ENCODE results near the gene TTC13. TPM values are rescaled to one million over a fixed set of nuclear protein-coding genes. Genes with fewer than 3 reads are reported as not detected.

Gene TTC13
- total RNA-seq, 1 experiment from 2014 or later, result 20.2 TPM

- TF ChIP-seq EZH2 (IDR thresholded peaks at IDR 0.05; ENCODE audit: low read length, unreplicated experiment), result no peak
- no peak for TF ChIP-seq CTCF (conservative IDR thresholded peaks at IDR 0.05; ENCODE audit: low read depth, low read length)
- TF ChIP-seq EZH2phosphoT487 (IDR thresholded peaks at IDR 0.05; ENCODE audit: borderline replicate concordance, low read length), result no peak
- BruUV-seq (replicated peaks), result no TSS peak
These were observed 52.5 kb downstream of the TTC13 start for GRCh38 chr1:230926182-230926581.

GRCh38 chr1:230925608-230926007 lies 53.1 kb downstream of the TTC13 start:
- H3F3A ChIP-seq (ENCODE audit: low read length, unreplicated experiment), result no peaks in the 10 kb centered on the region
- H3K27me3 ChIP-seq (ENCODE audit: low read length), result no peaks in the 10 kb centered on the region
- H3K79me2 ChIP-seq (ENCODE audit: low read length), result no peaks in the 10 kb centered on the region
- no peaks in the 10 kb centered on the region for H4K20me1 ChIP-seq (ENCODE audit: low read length)
- no peak overlapping the region for H3K4me3 ChIP-seq (ENCODE audit: low read length)
- no peak overlapping the region for H3K4me2 ChIP-seq (ENCODE audit: low read length)
- BruUV-seq (replicated peaks), result no TSS peak
- no peak for ATAC-seq
- H3K36me3 ChIP-seq (ENCODE audit: low read depth, low read length), result peaks cover 28% of the 10 kb centered on the region
- H3K9me3 ChIP-seq (ENCODE audit: low read length), result 0 out of 2 replicates have a peak, but pooled peaks cover 6% of the 10 kb centered on the region
- TF ChIP-seq EZH2phosphoT487 (IDR thresholded peaks at IDR 0.05; ENCODE audit: borderline replicate concordance, low read length), result no peak
- no peak overlapping the region for H3K9ac ChIP-seq (ENCODE audit: low read length)
- intact Hi-C loops (cut with micrococcal nuclease), result no loop called here
- no peak for DNase-seq
- CTCF ChIA-PET, result no interaction called here
- no peak overlapping the region for H2AFZ ChIP-seq (ENCODE audit: low read length)
- no peak overlapping the region for H3K27ac ChIP-seq (ENCODE audit: low read length)
- H3K9me2 ChIP-seq (replicated peaks; ENCODE audit: low read length), result no peaks in the 10 kb centered on the region
- H3K4me1 ChIP-seq (ENCODE audit: insufficient read depth, low read length), result no peaks in the 10 kb centered on the region
- POLR2A ChIA-PET (ENCODE audit: unreplicated experiment), result no interaction called here

More at GRCh38 chr1:230926182-230926581, 52.5 kb downstream of the TTC13 start:
- H3K36me3 ChIP-seq (ENCODE audit: low read depth, low read length), result peaks cover 26% of the 10 kb centered on the region
- no peaks in the 10 kb centered on the region for H3K27me3 ChIP-seq (ENCODE audit: low read length)
- ChIA-PET CTCF (no interaction called here), POLR2A (ENCODE audit: unreplicated experiment) (no interaction called here)
- ATAC-seq (no peak), DNase-seq (no peak)
- no peak overlapping the region for H2AFZ ChIP-seq (ENCODE audit: low read length)
- H3K9ac ChIP-seq (ENCODE audit: low read length), result no peak overlapping the region
- H3K27ac ChIP-seq (ENCODE audit: low read length), result no peak overlapping the region
- H3K4me1 ChIP-seq (ENCODE audit: insufficient read depth, low read length), result no peaks in the 10 kb centered on the region
- no peak overlapping the region for H3K4me3 ChIP-seq (ENCODE audit: low read length)
- 0 out of 2 replicates have a peak, but pooled peaks cover 6% of the 10 kb centered on the region for H3K9me3 ChIP-seq (ENCODE audit: low read length)
- no peaks in the 10 kb centered on the region for H3K9me2 ChIP-seq (replicated peaks; ENCODE audit: low read length)
- no peak overlapping the region for H3K4me2 ChIP-seq (ENCODE audit: low read length)
- H4K20me1 ChIP-seq (ENCODE audit: low read length), result no peaks in the 10 kb centered on the region
- no peaks in the 10 kb centered on the region for H3K79me2 ChIP-seq (ENCODE audit: low read length)
- intact Hi-C loops (cut with micrococcal nuclease), result no loop called here
- H3F3A ChIP-seq (ENCODE audit: low read length, unreplicated experiment), result no peaks in the 10 kb centered on the region

- Histone ChIP-seq H3K27ac (ENCODE audit: low read length) (no peak overlapping the region), H3F3A (ENCODE audit: low read length, unreplicated experiment) (no peaks in the 10 kb centered on the region), H3K36me3 (ENCODE audit: low read depth, low read length) (peaks cover 21% of the 10 kb centered on the region), H3K27me3 (ENCODE audit: low read length) (no peaks in the 10 kb centered on the region), H2AFZ (ENCODE audit: low read length) (no peak overlapping the region), H3K9me2 (replicated peaks; ENCODE audit: low read length) (no peaks in the 10 kb centered on the region), H4K20me1 (ENCODE audit: low read length) (no peaks in the 10 kb centered on the region), H3K79me2 (ENCODE audit: low read length) (no peaks in the 10 kb centered on the region), H3K4me1 (ENCODE audit: insufficient read depth, low read length) (no peaks in the 10 kb centered on the region), H3K4me2 (ENCODE audit: low read length) (no peak overlapping the region), H3K9me3 (ENCODE audit: low read length) (no peaks in the 10 kb centered on the region), H3K9ac (ENCODE audit: low read length) (no peak overlapping the region), H3K4me3 (ENCODE audit: low read length) (no peak overlapping the region)
- intact Hi-C loops (cut with micrococcal nuclease), result no loop called here
- CTCF ChIA-PET, result no interaction called here
- DNase-seq, result no peak
- TF ChIP-seq EZH2 (IDR thresholded peaks at IDR 0.05; ENCODE audit: low read length, unreplicated experiment) (no peak), EZH2phosphoT487 (IDR thresholded peaks at IDR 0.05; ENCODE audit: borderline replicate concordance, low read length) (no peak), CTCF (conservative IDR thresholded peaks at IDR 0.05; ENCODE audit: low read depth, low read length) (no peak)
- POLR2A ChIA-PET (ENCODE audit: unreplicated experiment), result no interaction called here
- no TSS peak for BruUV-seq (replicated peaks)
- no peak for ATAC-seq
These were observed 55.5 kb downstream of the TTC13 start for GRCh38 chr1:230923176-230923575.
